ENCODE measurements around the gene B4GALT2.

B4GALT2 gene

GRCh38 chr1:44012941-44013609, 34.1 kb downstream of the B4GALT2 start:
- no peak for DNase-seq

- DNase-seq = no peak
Observed at GRCh38 chr1:44013949-44014348, 34.9 kb downstream of the B4GALT2 start.

- no peak for DNase-seq
Observed at GRCh38 chr1:44014365-44015104, 35.5 kb downstream of the B4GALT2 start.

GRCh38 chr1:44015206-44015605, 36.2 kb downstream of the B4GALT2 start:
- DNase-seq = no peak

GRCh38 chr1:44016041-44016889, 37.3 kb downstream of the B4GALT2 start:
- DNase-seq = no peak

GRCh38 chr1:44016890-44017400, 37.9 kb downstream of the B4GALT2 start:
- DNase-seq = no peak

- no peak for DNase-seq
Observed at GRCh38 chr1:44019466-44019948, 40.5 kb downstream of the B4GALT2 start.

GRCh38 chr1:44020464-44020863, 41.5 kb downstream of the B4GALT2 start:
- DNase-seq = no peak

GRCh38 chr1:44021156-44021555, 42.1 kb downstream of the B4GALT2 start:
- DNase-seq = no peak

GRCh38 chr1:44021581-44022321, 42.7 kb downstream of the B4GALT2 start:
- no peak for DNase-seq

- DNase-seq = no peak
Observed at GRCh38 chr1:44024031-44024902, 45.3 kb downstream of the B4GALT2 start.

GRCh38 chr1:44024903-44025525, 46.0 kb downstream of the B4GALT2 start:
- DNase-seq = no peak

- peak; percentile 42 for DNase-seq
Observed at GRCh38 chr1:44025816-44026215, 46.8 kb downstream of the B4GALT2 start.

- DNase-seq = no peak
Observed at GRCh38 chr1:44027320-44027719, 48.3 kb downstream of the B4GALT2 start.

- DNase-seq = peak; percentile 80
Observed at GRCh38 chr1:44029260-44029910, 50.4 kb downstream of the B4GALT2 start.

- DNase-seq = peak; percentile 96
Observed at GRCh38 chr1:44029911-44030604, 51.0 kb downstream of the B4GALT2 start.

GRCh38 chr1:44030605-44031251, 51.7 kb downstream of the B4GALT2 start:
- DNase-seq = peak; percentile 85

GRCh38 chr1:44031252-44032169, 52.5 kb downstream of the B4GALT2 start, which contains the start of gene SLC6A9:
Gene SLC6A9 (minus strand): TSS chr1:44031462. CDS start chr1:44024277, 7,185 bp downstream.
- peak; percentile 73 for DNase-seq

Measured in DMS53 (cell line).